Panc1 (cell line): ENCODE data around the gene EHMT2. TPM values are rescaled to one million over a fixed set of nuclear protein-coding genes. Genes with fewer than 3 reads are reported as not detected.
A peak's percentile ranks its signal among the peaks of the same experiment; 100 is the strongest.

Experiments used
- ATAC-seq: fragments of 200-7000 bp; cut with Tn5 transposase; 2 replicates; pipeline ENCODE4 v1.9.1; 2020; ENCODE audit warnings: mild to moderate bottlenecking, moderate library complexity
- BruUV-seq: library from RNA; stranded (reverse); fragments of 400-500 nt; replicated peaks from 2 replicates; lab custom pipeline; 2021; lab: Mats Ljungman, UMichigan
- CTCF ChIA-PET: fragments of 300-600 bp; sonication (Branson Sonifier 250); formaldehyde crosslinking; loops from one replicate; lab custom pipeline; 2022; ENCODE audit warnings: antibody characterized with exemption; lab: Charles Lee
- POLR2A ChIA-PET: fragments of 300-600 bp; sonication (Branson Sonifier 250); formaldehyde crosslinking; loops from one replicate; lab custom pipeline; 2022; ENCODE audit warnings: antibody characterized with exemption; lab: Charles Lee
- DNase-seq: peaks from one replicate; pipeline ENCODE4 v3.0.0-alpha.2; 2010; ENCODE audit warnings: low read depth, low spot score
- H3K27ac ChIP-seq: 2 replicates; pipeline ENCODE4 v1.5.1; 2011; ENCODE audit warnings: mild to moderate bottlenecking, low read length, inconsistent platforms
- H3K27me3 ChIP-seq: fragments of 200-500 bp; sonication (Bioruptor generic); 2 replicates; pipeline ENCODE4 v1.6.0; 2014; ENCODE audit warnings: low read length, inconsistent platforms; ENCODE audit not compliant: control insufficient read depth, insufficient read depth
- H3K36me3 ChIP-seq: fragments of 200-500 bp; sonication (Bioruptor generic); 2 replicates; pipeline ENCODE4 v1.5.1; 2014; ENCODE audit warnings: inconsistent platforms, mild to moderate bottlenecking, low read length, moderate library complexity; ENCODE audit not compliant: control insufficient read depth, insufficient read depth
- H3K4me1 ChIP-seq: 2 replicates; pipeline ENCODE4 v1.5.1; 2011; ENCODE audit warnings: inconsistent platforms, mild to moderate bottlenecking, low read length, moderate library complexity; ENCODE audit not compliant: control insufficient read depth, insufficient read depth
- H3K4me3 ChIP-seq, 2 experiments: 2 replicates each; pipeline ENCODE4 v1.5.1; 2011 to 2012; ENCODE audit warnings: low read depth in 2 of 2, low read length in 2 of 2, mild to moderate bottlenecking in 2 of 2, inconsistent platforms in 1 of 2, moderate library complexity in 1 of 2
- H3K9me3 ChIP-seq: fragments of 200-500 bp; sonication (Bioruptor generic); 2 replicates; pipeline ENCODE4 v1.5.1; 2014; ENCODE audit warnings: low read depth, mild to moderate bottlenecking, inconsistent platforms, low read length, moderate library complexity; ENCODE audit not compliant: control insufficient read depth, insufficient read depth
- POLR2AphosphoS5 ChIP-seq: IDR thresholded peaks from 2 replicates; pipeline ENCODE4 v1.6.1; 2012; ENCODE audit warnings: mild to moderate bottlenecking, low read depth, low read length, moderate library complexity
- SIN3A ChIP-seq: IDR thresholded peaks from 2 replicates; pipeline ENCODE4 v1.6.1; 2012; ENCODE audit warnings: low read depth, mild to moderate bottlenecking, low read length, moderate library complexity, borderline replicate concordance; ENCODE audit not compliant: insufficient read depth
- TCF7L2 ChIP-seq: IDR thresholded peaks from 2 replicates; pipeline ENCODE4 v1.6.1; 2011; ENCODE audit warnings: mild to moderate bottlenecking, low read depth, low read length, inconsistent platforms
- in situ Hi-C: cut with HindIII; loops from 2 replicates; pipeline ENCODE4 v1.10.0; 2016; ENCODE audit warnings: low sequenced_read_pairs, low pct_unique_long_range_greater_than_20kb
- intact Hi-C: fragments of 100-400 bp; cut with micrococcal nuclease; formaldehyde crosslinking; loops from one replicate; pipeline ENCODE4 v1.10.0; 2022; ENCODE audit not compliant: unreplicated experiment
- total RNA-seq: library from RNA; stranded (reverse); gene quantifications from one replicate; pipeline ENCODE4 v1.2.1, GENCODE V29; 2021; ENCODE audit not compliant: unreplicated experiment
- TF ChIP-seq, protein P1 (sequence below): fragments of 450-650 bp; IDR thresholded peaks from 2 replicates; pipeline ENCODE4 v1.5.1; 2017; ENCODE audit warnings: mild to moderate bottlenecking
- TF ChIP-seq, protein P2 (sequence below), 2 experiments: IDR thresholded peaks; 2 replicates each; pipeline ENCODE4 v1.6.1; 2011 to 2012; ENCODE audit warnings: low read depth in 2 of 2, control low read depth in 1 of 2, low read length in 1 of 2, mild to moderate bottlenecking in 1 of 2, moderate library complexity in 1 of 2; ENCODE audit not compliant: insufficient read depth in 1 of 2

Gene EHMT2
- total RNA-seq, 1 experiment from 2014 or later: 60.4 TPM

DNA sequence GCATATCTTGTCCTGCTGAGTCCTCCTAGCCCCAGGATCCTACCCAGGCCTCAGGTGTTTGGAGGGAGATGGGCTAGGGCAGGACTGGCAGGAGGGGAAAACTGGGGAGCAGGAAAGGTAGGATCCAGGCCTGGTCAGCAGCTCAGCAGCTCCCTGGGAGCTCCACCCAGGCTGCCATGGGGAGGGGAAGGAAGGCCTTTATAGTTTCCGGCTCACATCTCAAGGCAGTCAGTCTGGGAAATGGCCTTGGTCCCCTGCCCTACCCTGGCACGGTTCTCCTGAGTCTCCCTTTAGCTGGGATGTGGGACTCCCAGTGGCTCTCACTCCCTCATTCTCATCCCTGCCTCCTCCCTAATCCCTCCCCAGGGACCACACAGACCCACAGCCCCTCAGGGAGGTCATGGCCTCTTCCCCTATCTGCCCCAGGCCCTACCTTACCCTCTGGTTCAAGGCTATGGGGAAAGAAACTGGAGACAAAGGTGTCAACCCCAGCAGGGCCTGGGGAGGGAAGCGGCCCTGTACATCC lies 20.3 kb downstream of the EHMT2 start:
- Histone ChIP-seq H3K9me3 (no peaks in the 10 kb centered on the region), H3K36me3 (no peaks in the 10 kb centered on the region), H3K4me3 (no peak overlapping the region), H3K27ac (peak overlapping the region; percentile 77), H3K27me3 (no peaks in the 10 kb centered on the region), H3K4me1 (peaks cover 37% of the 10 kb centered on the region)
- TF ChIP-seq POLR2AphosphoS5 (no peak), SIN3A (no peak), TCF7L2 (no peak)
- TF ChIP-seq, protein P1, sequence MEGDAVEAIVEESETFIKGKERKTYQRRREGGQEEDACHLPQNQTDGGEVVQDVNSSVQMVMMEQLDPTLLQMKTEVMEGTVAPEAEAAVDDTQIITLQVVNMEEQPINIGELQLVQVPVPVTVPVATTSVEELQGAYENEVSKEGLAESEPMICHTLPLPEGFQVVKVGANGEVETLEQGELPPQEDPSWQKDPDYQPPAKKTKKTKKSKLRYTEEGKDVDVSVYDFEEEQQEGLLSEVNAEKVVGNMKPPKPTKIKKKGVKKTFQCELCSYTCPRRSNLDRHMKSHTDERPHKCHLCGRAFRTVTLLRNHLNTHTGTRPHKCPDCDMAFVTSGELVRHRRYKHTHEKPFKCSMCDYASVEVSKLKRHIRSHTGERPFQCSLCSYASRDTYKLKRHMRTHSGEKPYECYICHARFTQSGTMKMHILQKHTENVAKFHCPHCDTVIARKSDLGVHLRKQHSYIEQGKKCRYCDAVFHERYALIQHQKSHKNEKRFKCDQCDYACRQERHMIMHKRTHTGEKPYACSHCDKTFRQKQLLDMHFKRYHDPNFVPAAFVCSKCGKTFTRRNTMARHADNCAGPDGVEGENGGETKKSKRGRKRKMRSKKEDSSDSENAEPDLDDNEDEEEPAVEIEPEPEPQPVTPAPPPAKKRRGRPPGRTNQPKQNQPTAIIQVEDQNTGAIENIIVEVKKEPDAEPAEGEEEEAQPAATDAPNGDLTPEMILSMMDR: no peak
- TF ChIP-seq, protein P2, sequence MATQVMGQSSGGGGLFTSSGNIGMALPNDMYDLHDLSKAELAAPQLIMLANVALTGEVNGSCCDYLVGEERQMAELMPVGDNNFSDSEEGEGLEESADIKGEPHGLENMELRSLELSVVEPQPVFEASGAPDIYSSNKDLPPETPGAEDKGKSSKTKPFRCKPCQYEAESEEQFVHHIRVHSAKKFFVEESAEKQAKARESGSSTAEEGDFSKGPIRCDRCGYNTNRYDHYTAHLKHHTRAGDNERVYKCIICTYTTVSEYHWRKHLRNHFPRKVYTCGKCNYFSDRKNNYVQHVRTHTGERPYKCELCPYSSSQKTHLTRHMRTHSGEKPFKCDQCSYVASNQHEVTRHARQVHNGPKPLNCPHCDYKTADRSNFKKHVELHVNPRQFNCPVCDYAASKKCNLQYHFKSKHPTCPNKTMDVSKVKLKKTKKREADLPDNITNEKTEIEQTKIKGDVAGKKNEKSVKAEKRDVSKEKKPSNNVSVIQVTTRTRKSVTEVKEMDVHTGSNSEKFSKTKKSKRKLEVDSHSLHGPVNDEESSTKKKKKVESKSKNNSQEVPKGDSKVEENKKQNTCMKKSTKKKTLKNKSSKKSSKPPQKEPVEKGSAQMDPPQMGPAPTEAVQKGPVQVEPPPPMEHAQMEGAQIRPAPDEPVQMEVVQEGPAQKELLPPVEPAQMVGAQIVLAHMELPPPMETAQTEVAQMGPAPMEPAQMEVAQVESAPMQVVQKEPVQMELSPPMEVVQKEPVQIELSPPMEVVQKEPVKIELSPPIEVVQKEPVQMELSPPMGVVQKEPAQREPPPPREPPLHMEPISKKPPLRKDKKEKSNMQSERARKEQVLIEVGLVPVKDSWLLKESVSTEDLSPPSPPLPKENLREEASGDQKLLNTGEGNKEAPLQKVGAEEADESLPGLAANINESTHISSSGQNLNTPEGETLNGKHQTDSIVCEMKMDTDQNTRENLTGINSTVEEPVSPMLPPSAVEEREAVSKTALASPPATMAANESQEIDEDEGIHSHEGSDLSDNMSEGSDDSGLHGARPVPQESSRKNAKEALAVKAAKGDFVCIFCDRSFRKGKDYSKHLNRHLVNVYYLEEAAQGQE (IDR thresholded peaks at IDR 0.05; ENCODE audit: insufficient read depth in 1 of 2, low read depth in 2 of 2, low read length in 1 of 2): no peak
- peak; percentile 49 for ATAC-seq
- DNase-seq: no peak
- ChIA-PET POLR2A (no interaction called here), CTCF (no interaction called here)
- no TSS peak for BruUV-seq
- in situ Hi-C loops (no loop called here), intact Hi-C loops (no loop called here)

DNA sequence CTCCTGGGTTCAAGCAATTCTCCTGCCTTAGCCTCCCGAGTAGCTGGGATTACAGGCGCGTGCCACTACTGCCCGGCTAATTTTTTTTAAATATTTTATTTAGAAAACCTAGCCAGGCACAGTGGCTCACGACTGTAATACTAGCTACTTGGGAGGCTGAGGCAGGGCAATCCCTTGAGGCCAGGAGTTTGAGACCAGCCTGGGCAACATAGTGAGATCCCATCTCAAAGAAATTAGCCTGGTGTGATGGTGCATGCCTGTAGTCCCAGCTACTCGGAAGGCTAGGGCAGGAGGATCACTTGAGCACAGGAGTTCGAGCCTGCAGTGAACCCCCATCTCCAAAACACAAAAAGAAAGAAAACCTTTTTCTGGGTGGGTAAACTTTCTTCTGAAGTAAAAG lies 21.1 kb downstream of the EHMT2 start:
- BruUV-seq: no TSS peak
- no peak overlapping the region for H3K4me3 ChIP-seq
- H3K27me3 ChIP-seq: no peaks in the 10 kb centered on the region
- ATAC-seq: no peak
- no peak overlapping the region; the same call in 1 of the 2 replicates for H3K27ac ChIP-seq
- in situ Hi-C loops: no loop called here
- intact Hi-C loops: no loop called here
- H3K9me3 ChIP-seq: no peaks in the 10 kb centered on the region
- TF ChIP-seq, protein P2 (IDR thresholded peaks at IDR 0.05; ENCODE audit: insufficient read depth in 1 of 2, low read depth in 2 of 2, low read length in 1 of 2): no peak
- TF ChIP-seq, protein P1: no peak
- TF ChIP-seq SIN3A: no peak
- TF ChIP-seq POLR2AphosphoS5: no peak
- TF ChIP-seq TCF7L2: no peak
- ChIA-PET POLR2A (no interaction called here), CTCF (no interaction called here)
- DNase-seq: no peak
- H3K36me3 ChIP-seq: no peaks in the 10 kb centered on the region
- peaks cover 37% of the 10 kb centered on the region for H3K4me1 ChIP-seq
